ENCODE measurements around the gene SLCO3A1.

Gene SLCO3A1

GRCh38 chr15:91881569-91882297, 28.2 kb downstream of the SLCO3A1 start:
- no peak for DNase-seq (ENCODE audit: extremely low read depth in 1 of 2, low read depth in 1 of 2)

GRCh38 chr15:91882858-91883586, 29.5 kb downstream of the SLCO3A1 start:
- no peak for DNase-seq (ENCODE audit: extremely low read depth in 1 of 2, low read depth in 1 of 2)

GRCh38 chr15:91884606-91885005, 31.1 kb downstream of the SLCO3A1 start:
- DNase-seq (ENCODE audit: extremely low read depth in 1 of 2, low read depth in 1 of 2): no peak

- no peak for DNase-seq (ENCODE audit: extremely low read depth in 1 of 2, low read depth in 1 of 2)
Observed at GRCh38 chr15:91885054-91885453, 31.5 kb downstream of the SLCO3A1 start.

- no peak for DNase-seq (ENCODE audit: extremely low read depth in 1 of 2, low read depth in 1 of 2)
Observed at GRCh38 chr15:91885714-91886270, 32.3 kb downstream of the SLCO3A1 start.

- DNase-seq (ENCODE audit: extremely low read depth in 1 of 2, low read depth in 1 of 2): no peak
Observed at GRCh38 chr15:91886878-91887277, 33.4 kb downstream of the SLCO3A1 start.

GRCh38 chr15:91887321-91887720, 33.8 kb downstream of the SLCO3A1 start:
- DNase-seq (ENCODE audit: extremely low read depth in 1 of 2, low read depth in 1 of 2): no peak

- no peak for DNase-seq (ENCODE audit: extremely low read depth in 1 of 2, low read depth in 1 of 2)
Observed at GRCh38 chr15:91887921-91888373, 34.4 kb downstream of the SLCO3A1 start.

GRCh38 chr15:91889111-91889815, 35.8 kb downstream of the SLCO3A1 start:
- no peak for DNase-seq (ENCODE audit: extremely low read depth in 1 of 2, low read depth in 1 of 2)

GRCh38 chr15:91890614-91891013, 37.1 kb downstream of the SLCO3A1 start:
- DNase-seq (ENCODE audit: extremely low read depth in 1 of 2, low read depth in 1 of 2): no peak

GRCh38 chr15:91891101-91891500, 37.6 kb downstream of the SLCO3A1 start:
- no peak for DNase-seq (ENCODE audit: extremely low read depth in 1 of 2, low read depth in 1 of 2)

- no peak for DNase-seq (ENCODE audit: extremely low read depth in 1 of 2, low read depth in 1 of 2)
Observed at GRCh38 chr15:91891788-91892345, 38.4 kb downstream of the SLCO3A1 start.

GRCh38 chr15:91892436-91892835, 38.9 kb downstream of the SLCO3A1 start:
- no peak for DNase-seq (ENCODE audit: extremely low read depth in 1 of 2, low read depth in 1 of 2)

GRCh38 chr15:91894606-91895005, 41.1 kb downstream of the SLCO3A1 start:
- no peak for DNase-seq (ENCODE audit: extremely low read depth in 1 of 2, low read depth in 1 of 2)

- DNase-seq (ENCODE audit: extremely low read depth in 1 of 2, low read depth in 1 of 2): no peak
Observed at GRCh38 chr15:91895051-91895450, 41.5 kb downstream of the SLCO3A1 start.

- no peak for DNase-seq (ENCODE audit: extremely low read depth in 1 of 2, low read depth in 1 of 2)
Observed at GRCh38 chr15:91896341-91897055, 43.0 kb downstream of the SLCO3A1 start.

- DNase-seq (ENCODE audit: extremely low read depth in 1 of 2, low read depth in 1 of 2): no peak
Observed at GRCh38 chr15:91897585-91898372, 44.3 kb downstream of the SLCO3A1 start.

- no peak for DNase-seq (ENCODE audit: extremely low read depth in 1 of 2, low read depth in 1 of 2)
Observed at GRCh38 chr15:91898843-91899242, 45.3 kb downstream of the SLCO3A1 start.

- no peak for DNase-seq (ENCODE audit: extremely low read depth in 1 of 2, low read depth in 1 of 2)
Observed at GRCh38 chr15:91904942-91905341, 51.4 kb downstream of the SLCO3A1 start.

GRCh38 chr15:91908391-91908790, 54.9 kb downstream of the SLCO3A1 start:
- no peak for DNase-seq (ENCODE audit: extremely low read depth in 1 of 2, low read depth in 1 of 2)
